CD4-positive, alpha-beta memory T cell (primary cell): ENCODE measurements around the gene IPO8. TPM values are rescaled to one million over a fixed set of nuclear protein-coding genes. Genes with fewer than 3 reads are reported as not detected.

Experiments used
- CTCF ChIA-PET: fragments of 350-600 bp; sonication (Branson Sonifier 250); formaldehyde crosslinking; loops from one replicate; lab custom pipeline; 2021; ENCODE audit warnings: inconsistent platforms; ENCODE audit not compliant: partially characterized antibody; lab: Charles Lee
- POLR2A ChIA-PET: fragments of 350-600 bp; sonication (Branson Sonifier 250); formaldehyde crosslinking; loops from one replicate; lab custom pipeline; 2021; ENCODE audit not compliant: partially characterized antibody; lab: Charles Lee
- DNase-seq, 5 donors: peaks; one replicate each; pipeline versions ENCODE4 v3.0.0 to v3.0.0-alpha.2; 2020 to 2022; ENCODE audit warnings: mixed read lengths in 1 of 5
- H3K27ac ChIP-seq: one replicate; pipeline ENCODE4 v1.7.0; 2013; ENCODE audit warnings: low read depth, low read length
- H3K27me3 ChIP-seq: 2 replicates; pipeline ENCODE4 v1.7.0; 2013; ENCODE audit warnings: mild to moderate bottlenecking, low read length, moderate library complexity; ENCODE audit not compliant: insufficient read depth
- H3K36me3 ChIP-seq: 2 replicates; pipeline ENCODE4 v1.7.0; 2013; ENCODE audit warnings: mild to moderate bottlenecking, low read length, moderate library complexity; ENCODE audit not compliant: insufficient read depth
- H3K4me1 ChIP-seq: 2 replicates; pipeline ENCODE4 v1.7.0; 2013; ENCODE audit warnings: mild to moderate bottlenecking, low read length, moderate library complexity; ENCODE audit not compliant: insufficient read depth
- H3K4me3 ChIP-seq, 2 donors: one replicate each; pipeline ENCODE4 v1.7.0; 2013; ENCODE audit warnings: low read length in 2 of 2, mild to moderate bottlenecking in 1 of 2
- H3K9me3 ChIP-seq, 2 donors: one replicate each; pipeline ENCODE4 v1.7.0; 2013; ENCODE audit warnings: low read length in 2 of 2, control low read depth in 1 of 2; ENCODE audit not compliant: control insufficient read depth in 1 of 2
- H3K27ac Mint-ChIP-seq, 7 donors: one replicate each; pipeline ENCODE4 v1.8.0; 2020 to 2021; ENCODE audit warnings: mixed read lengths in 7 of 7, mild to moderate bottlenecking in 6 of 7, inconsistent platforms in 3 of 7, moderate library complexity in 3 of 7
- H3K27me3 Mint-ChIP-seq, 2 donors: one replicate each; pipeline ENCODE4 v1.8.0; 2020 to 2021; ENCODE audit warnings: mixed read lengths in 2 of 2
- H3K36me3 Mint-ChIP-seq, 2 donors: one replicate each; pipeline ENCODE4 v1.8.0; 2020 to 2021; ENCODE audit warnings: mixed read lengths in 2 of 2, inconsistent platforms in 1 of 2, mild to moderate bottlenecking in 1 of 2
- H3K4me1 Mint-ChIP-seq, 4 donors: one replicate each; pipeline ENCODE4 v1.8.0; 2020 to 2021; ENCODE audit warnings: mixed read lengths in 4 of 4, mild to moderate bottlenecking in 1 of 4
- H3K4me3 Mint-ChIP-seq, 8 donors: one replicate each; pipeline ENCODE4 v1.8.0; 2020 to 2021; ENCODE audit warnings: mixed read lengths in 8 of 8, mild to moderate bottlenecking in 7 of 8, moderate library complexity in 6 of 8, inconsistent platforms in 3 of 8
- H3K9me3 Mint-ChIP-seq, 8 donors: one replicate each; pipeline ENCODE4 v1.8.0; 2020 to 2021; ENCODE audit warnings: mixed read lengths in 8 of 8, mild to moderate bottlenecking in 5 of 8, inconsistent platforms in 3 of 8, moderate library complexity in 1 of 8
- intact Hi-C: fragments of 100-400 bp; cut with micrococcal nuclease; formaldehyde crosslinking; loops from one replicate; pipeline ENCODE4 v1.15.1; 2023
- polyA plus RNA-seq, 2 donors: library from polyadenylated mRNA; unstranded; fragments of 300-500 nt; fragmentation: Illumina TruSeq; gene quantifications; one replicate each; pipeline ENCODE4 v1.2.3, GENCODE V29; 2021
- total RNA-seq, 2 experiments: library from RNA; stranded (reverse); gene quantifications; one replicate each; pipeline ENCODE4 v1.2.3, GENCODE V29; 2021

The IPO8 gene
- total and polyA plus RNA-seq, 4 experiments from 2014 or later, result 7.9 to 60.5 (median 32.4) TPM

DNA sequence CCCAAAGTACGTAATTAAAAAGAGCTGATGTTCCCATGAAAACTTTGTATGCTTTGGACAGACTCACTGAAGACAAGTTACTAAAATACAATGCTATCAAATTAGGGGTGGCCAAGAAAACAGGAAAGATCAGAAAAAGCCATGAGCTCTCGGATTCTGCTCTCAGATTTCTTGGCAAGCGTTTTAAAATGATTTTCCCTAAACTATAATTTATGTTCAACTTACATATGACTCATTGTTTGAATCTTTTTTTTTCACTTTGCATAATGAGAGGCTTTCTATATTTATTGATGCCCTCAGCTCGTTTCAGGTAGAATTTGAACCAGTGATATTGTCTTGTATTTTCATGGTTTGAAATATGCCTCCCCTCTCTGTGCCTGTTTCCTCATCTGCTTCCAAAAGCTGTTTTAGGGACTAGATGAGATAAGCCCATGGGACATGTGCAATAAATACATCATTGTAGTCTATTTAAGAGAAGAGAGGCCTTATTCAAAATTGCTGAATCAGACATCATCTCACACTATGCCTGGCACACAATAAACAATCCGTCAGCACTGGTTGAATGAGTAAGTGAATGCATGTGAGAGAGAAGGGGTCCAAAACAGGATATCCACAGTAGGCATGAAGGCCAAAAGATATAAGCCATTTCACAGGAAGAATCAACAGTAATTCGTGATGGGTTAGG lies 4.7 kb upstream of the IPO8 start:
- intact Hi-C loops, result no loop called here

DNA sequence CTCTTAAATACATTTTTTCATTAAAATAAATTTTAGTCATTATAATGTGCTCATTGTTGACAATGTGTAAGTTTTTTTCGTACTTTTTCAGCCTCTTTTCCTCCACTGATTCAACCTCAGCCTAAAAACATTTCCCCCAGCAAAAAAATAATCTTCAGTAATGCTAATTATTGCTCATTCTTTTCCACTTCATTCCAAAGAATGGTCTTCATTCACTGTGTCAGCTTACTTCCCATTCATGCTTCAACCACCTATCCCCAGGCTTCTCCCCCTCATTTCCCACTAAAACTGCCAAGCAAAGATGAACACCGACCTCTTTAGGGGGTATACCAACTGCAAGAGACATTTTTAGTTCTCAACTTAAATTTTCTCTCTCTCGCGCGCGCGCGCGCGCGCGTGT lies 2.7 kb upstream of the IPO8 start:
- Mint-ChIP-seq H3K4me3 (no peak overlapping the region), H3K9me3 (no peaks in the 10 kb centered on the region), H3K4me1 (peaks cover 17 to 29% (median 23%) of the 10 kb centered on the region in 4 donors), H3K27ac (no peak overlapping the region), H3K27me3 (no peaks in the 10 kb centered on the region), H3K36me3 (peaks cover 0 to 16% of the 10 kb centered on the region in 2 donors)
- Histone ChIP-seq H3K27ac (no peak overlapping the region), H3K36me3 (no peaks in the 10 kb centered on the region), H3K27me3 (no peaks in the 10 kb centered on the region), H3K4me3 (no peak overlapping the region), H3K9me3 (no peaks in the 10 kb centered on the region), H3K4me1 (peaks cover 24% of the 10 kb centered on the region)
- CTCF ChIA-PET, result interaction anchor here (1.3 kb wide), 1 partner anchor 27 kb away, joined by 3 read pairs; no protein-coding TSS in a partner anchor
- no peak for DNase-seq
- intact Hi-C loops, result loop anchor here (10.0 kb wide), 1 partner anchor 1976 kb away; the partner anchor contains the start of gene DNM1L
- POLR2A ChIA-PET, result no interaction called here

More for the DNA sequence above, 4.7 kb upstream of the IPO8 start:
- Mint-ChIP-seq H3K4me1 (peaks cover 5 to 10% (median 7%) of the 10 kb centered on the region in 4 donors), H3K36me3 (peaks cover 0 to 6% of the 10 kb centered on the region in 2 donors), H3K4me3 (no peak overlapping the region), H3K9me3 (no peaks in the 10 kb centered on the region), H3K27ac (no peak overlapping the region), H3K27me3 (no peaks in the 10 kb centered on the region)
- Histone ChIP-seq H3K27me3 (no peaks in the 10 kb centered on the region), H3K4me1 (peaks cover 7% of the 10 kb centered on the region), H3K36me3 (no peaks in the 10 kb centered on the region), H3K9me3 (no peaks in the 10 kb centered on the region), H3K4me3 (no peak overlapping the region), H3K27ac (no peak overlapping the region)
- ChIA-PET CTCF (interaction anchor here (1.1 kb wide), 1 partner anchor 54 kb away, joined by 3 read pairs; no protein-coding TSS in a partner anchor), POLR2A (interaction anchor here (1.2 kb wide), 1 partner anchor 55 kb away, joined by 4 read pairs; the partner anchor contains the start of gene CAPRIN2)
- DNase-seq, result no peak

DNA sequence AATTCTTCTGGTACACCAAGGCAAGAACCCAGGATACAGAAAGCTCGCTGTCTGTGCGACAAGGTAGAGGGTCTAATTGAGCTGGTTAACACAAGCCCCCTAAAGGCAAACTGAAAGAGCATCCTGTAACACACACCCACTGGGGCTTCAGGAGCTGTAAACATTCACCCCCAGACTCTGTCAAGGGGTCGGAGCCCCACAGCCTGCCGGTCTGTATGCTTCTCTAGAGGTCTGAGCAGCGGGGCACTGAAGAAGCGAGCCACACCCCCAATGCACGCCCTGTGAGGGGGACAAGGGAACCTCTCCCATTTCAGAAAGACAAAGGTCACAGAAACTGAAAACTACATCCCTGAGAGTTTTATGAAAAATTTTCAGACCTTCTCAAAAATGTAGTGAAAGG lies 1.3 kb upstream of the IPO8 start:
- peaks cover 35% of the 10 kb centered on the region for H3K4me1 ChIP-seq
- no peaks in the 10 kb centered on the region for H3K27me3 ChIP-seq
- H3K27ac Mint-ChIP-seq, result peak overlapping the region in 2 of 7 donors; percentile 27 to 28
- H3K36me3 ChIP-seq, result no peaks in the 10 kb centered on the region
- ChIA-PET CTCF (interaction anchor here (1.0 kb wide), 1 partner anchor 57 kb away, joined by 5 read pairs; the partner anchor contains the start of gene CAPRIN2), POLR2A (interaction anchor here (5.0 kb wide), 1 partner anchor 57 kb away, joined by 43 read pairs; the partner anchor contains the start of gene CAPRIN2)
- H3K36me3 Mint-ChIP-seq, result peaks cover 4 to 17% of the 10 kb centered on the region in 2 donors
- no peaks in the 10 kb centered on the region for H3K9me3 ChIP-seq
- intact Hi-C loops, result loop anchor here (10.0 kb wide), 1 partner anchor 1978 kb away; the partner anchor contains the start of gene DNM1L
- H3K4me1 Mint-ChIP-seq, result peaks cover 23 to 43% (median 33%) of the 10 kb centered on the region in 4 donors
- DNase-seq, result no peak
- no peak overlapping the region for H3K4me3 ChIP-seq
- H3K27ac ChIP-seq, result no peak overlapping the region
- no peaks in the 10 kb centered on the region for H3K27me3 Mint-ChIP-seq
- H3K4me3 Mint-ChIP-seq, result peak overlapping the region in 1 of 8 donors; percentile 51
- H3K9me3 Mint-ChIP-seq, result no peaks in the 10 kb centered on the region

DNA sequence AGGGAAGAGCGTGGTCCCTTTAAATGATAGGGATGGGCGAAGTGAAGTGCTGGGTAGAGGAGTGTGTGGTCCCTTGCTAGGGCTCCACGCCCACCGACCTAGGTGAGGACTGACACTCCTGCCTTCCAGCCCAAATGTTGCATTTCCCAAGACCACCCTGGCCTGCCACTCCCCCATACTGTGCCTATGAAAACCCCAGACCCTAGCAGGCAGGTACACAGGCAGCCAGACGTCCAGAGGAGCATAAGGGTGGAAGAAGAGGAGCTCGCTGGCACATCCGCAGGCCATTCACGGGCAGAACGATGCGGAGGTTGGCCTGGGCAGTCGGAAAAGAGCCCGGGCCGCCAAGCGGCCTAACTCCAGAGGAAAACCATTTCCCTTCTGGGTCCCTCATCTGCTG lies 817 bp upstream of the IPO8 start:
- DNase-seq, result peak in 1 of 5 donors; percentile 1
- Histone ChIP-seq H3K36me3 (no peaks in the 10 kb centered on the region), H3K27ac (peak overlapping the region; percentile 63), H3K27me3 (no peaks in the 10 kb centered on the region), H3K9me3 (no peaks in the 10 kb centered on the region), H3K4me1 (peaks cover 35% of the 10 kb centered on the region), H3K4me3 (peak overlapping the region; percentile 86 to 99)
- ChIA-PET CTCF (interaction anchor here (0.9 to 1.2 kb wide), 3 partner anchors 13 to 1379 kb away, joined by 3 to 5 read pairs (median 4); partner anchors contain the start of gene CAPRIN2), POLR2A (interaction anchor here (0.6 to 5.0 kb wide), 3 partner anchors 58 to 1315 kb away, joined by 5 to 43 read pairs (median 5); partner anchors contain the start of genes CAPRIN2 and ERGIC2)
- Mint-ChIP-seq H3K27ac (peak overlapping the region in 4 of 7 donors; percentile 92 to 97 (median 95)), H3K36me3 (peaks cover 4 to 17% of the 10 kb centered on the region in 2 donors), H3K9me3 (no peaks in the 10 kb centered on the region), H3K4me3 (peak overlapping the region; percentile 96 to 98 (median 98)), H3K27me3 (no peaks in the 10 kb centered on the region), H3K4me1 (peaks cover 25 to 46% (median 37%) of the 10 kb centered on the region in 4 donors)
- intact Hi-C loops, result loop anchor here (10.0 kb wide), 1 partner anchor 1978 kb away; the partner anchor contains the start of gene DNM1L

DNA sequence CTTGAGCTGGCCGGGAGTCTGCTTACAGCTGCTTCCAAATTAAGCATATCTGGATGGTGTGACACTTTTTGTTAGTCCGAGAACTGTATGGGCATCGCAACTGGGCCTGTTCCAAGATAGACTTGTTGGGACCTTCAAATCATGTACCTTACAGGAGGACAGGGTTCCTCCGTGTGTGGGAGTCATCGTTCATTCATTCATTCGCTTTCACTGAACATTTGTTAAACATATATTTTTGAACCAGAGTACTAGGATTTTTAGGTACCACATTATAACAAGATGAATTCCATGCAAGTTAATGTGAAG lies 387 bp upstream of the IPO8 start:
- intact Hi-C loops, result loop anchor here (10.0 kb wide), 1 partner anchor 1979 kb away; the partner anchor contains the start of gene DNM1L
- Mint-ChIP-seq H3K4me1 (peaks cover 28 to 48% (median 39%) of the 10 kb centered on the region in 4 donors), H3K36me3 (peaks cover 4 to 17% of the 10 kb centered on the region in 2 donors), H3K4me3 (peak overlapping the region; percentile 96 to 98 (median 98)), H3K9me3 (no peaks in the 10 kb centered on the region), H3K27me3 (no peaks in the 10 kb centered on the region), H3K27ac (peak overlapping the region; percentile 88 to 97 (median 95))
- Histone ChIP-seq H3K36me3 (no peaks in the 10 kb centered on the region), H3K4me1 (peaks cover 35% of the 10 kb centered on the region), H3K4me3 (peak overlapping the region; percentile 86 to 99), H3K9me3 (no peaks in the 10 kb centered on the region), H3K27me3 (no peaks in the 10 kb centered on the region), H3K27ac (peak overlapping the region; percentile 63)
- no peak for DNase-seq
- ChIA-PET POLR2A (interaction anchor here (0.6 to 5.0 kb wide), 4 partner anchors 47 to 1315 kb away, joined by 3 to 43 read pairs (median 5); partner anchors contain the start of genes CAPRIN2 and ERGIC2), CTCF (interaction anchor here (0.7 to 2.4 kb wide), 9 partner anchors 11 to 1984 kb away, joined by 3 to 12 read pairs (median 4); partner anchors contain the start of gene CAPRIN2)

DNA sequence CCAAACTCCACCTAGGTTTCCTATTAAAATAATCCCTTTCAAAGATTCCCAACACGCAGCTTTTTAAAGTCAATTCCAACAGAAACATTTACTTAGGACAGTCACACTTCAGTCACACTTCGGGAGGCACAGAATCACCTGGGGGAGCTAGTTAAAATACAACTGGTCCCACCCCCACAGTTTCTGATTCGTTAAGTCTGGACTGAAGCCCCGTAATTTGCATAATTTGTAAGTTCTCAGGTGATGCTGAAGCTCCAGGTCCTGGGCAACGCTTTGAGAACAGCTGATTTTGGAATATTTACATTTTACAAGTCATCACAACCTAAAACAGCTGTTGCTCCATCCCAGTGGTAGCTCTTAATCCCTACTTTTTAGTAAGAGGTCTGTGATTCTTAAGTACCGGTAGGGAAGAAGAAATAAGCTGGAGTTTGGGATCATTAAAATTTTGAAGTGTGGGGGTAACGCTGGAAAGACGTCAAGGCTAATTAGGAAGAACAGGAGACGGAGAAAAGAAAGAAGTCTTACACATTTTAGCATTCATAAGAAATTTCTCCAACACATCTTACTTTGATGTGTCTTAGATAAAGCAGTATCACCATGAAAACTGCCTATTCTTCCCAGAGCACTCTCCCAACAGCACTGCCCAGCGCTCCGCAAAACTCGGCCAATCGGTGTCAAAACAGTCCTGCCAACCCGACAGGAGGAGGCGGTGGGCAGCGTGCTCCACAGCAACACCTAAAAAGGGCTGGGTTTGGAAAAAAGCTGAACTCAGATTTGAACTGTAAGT lies 1.1 kb downstream of the IPO8 start:
- intact Hi-C loops, result loop anchor here (1.0 to 10.0 kb wide), 5 partner anchors 60 to 1980 kb away; partner anchors contain the start of genes CAPRIN2, DDX11, DNM1L and ERGIC2
- ChIA-PET CTCF (interaction anchor here (0.7 to 2.4 kb wide), 9 partner anchors 10 to 1175 kb away, joined by 3 to 12 read pairs (median 4); partner anchors contain the start of gene CAPRIN2), POLR2A (interaction anchor here (1.0 to 5.0 kb wide), 3 partner anchors 11 to 59 kb away, joined by 3 to 43 read pairs (median 3); partner anchors contain the start of gene CAPRIN2)
- H3K27me3 Mint-ChIP-seq, result no peaks in the 10 kb centered on the region
- H3K27me3 ChIP-seq, result no peaks in the 10 kb centered on the region
- peak overlapping the region; percentile 94 to 98 (median 98) for H3K4me3 Mint-ChIP-seq
- no peaks in the 10 kb centered on the region for H3K9me3 ChIP-seq
- peaks cover 35% of the 10 kb centered on the region for H3K4me1 ChIP-seq
- H3K27ac ChIP-seq, result peak overlapping the region; percentile 63
- H3K9me3 Mint-ChIP-seq, result no peaks in the 10 kb centered on the region
- H3K36me3 Mint-ChIP-seq, result peaks cover 8 to 17% of the 10 kb centered on the region in 2 donors
- peaks cover 30 to 50% (median 42%) of the 10 kb centered on the region in 4 donors for H3K4me1 Mint-ChIP-seq
- no peaks in the 10 kb centered on the region for H3K36me3 ChIP-seq
- peak in 3 of 5 donors; percentile 3 to 4 (median 4) for DNase-seq
- H3K4me3 ChIP-seq, result peak overlapping the region; percentile 86 to 99
- peak overlapping the region; percentile 79 to 96 (median 92) for H3K27ac Mint-ChIP-seq
